Posterior vena cava (tissue), 2 donors: ENCODE results near the gene TPRG1. TPM values are rescaled to one million over a fixed set of nuclear protein-coding genes. Genes with fewer than 3 reads are reported as not detected.
"Not testable (repeated sequence)": the region's sequence is repeated elsewhere in the genome, so short reads cannot be mapped to it uniquely, and the experiment has no call there.

Experiments used
- DNase-seq: peaks from one replicate; pipeline ENCODE4 v3.0.0-alpha.2; 2020; ENCODE audit warnings: low spot score
- intact Hi-C, 2 donors: fragments of 100-400 bp; cut with DNase I; formaldehyde crosslinking; loops; one replicate each; pipeline versions ENCODE4 v1.14.1 to v1.14.2; 2022 to 2023
- total RNA-seq, 2 donors: library from RNA; stranded (reverse); fragmentation: NEBNext Ultra II Directional; extraction: Animal tissue kit (Norgen Biotek cat#: 25700); gene quantifications; one replicate each; pipeline ENCODE4 v1.2.1, GENCODE V29; 2021
- donor health status: DM: yes; HTN: yes; CAD: no.
- donor health status: DM: yes; HTN: yes; CAD: no.

The TPRG1 gene
- total RNA-seq, 2 donors from 2014 or later = 14.2 to 15.2 TPM

- intact Hi-C loops = no loop called here
- no peak for DNase-seq
These were observed 127.0 kb downstream of the TPRG1 start for GRCh38 chr3:189298469-189299375.

GRCh38 chr3:189300345-189300744 is 128.6 kb downstream of the TPRG1 start:
- no peak for DNase-seq
- intact Hi-C loops = no loop called here

- intact Hi-C loops = no loop called here
- DNase-seq = no peak
These were observed 129.7 kb downstream of the TPRG1 start for GRCh38 chr3:189301479-189301878.

GRCh38 chr3:189303584-189303983 is 131.8 kb downstream of the TPRG1 start:
- intact Hi-C loops = no loop called here
- DNase-seq = no peak

- intact Hi-C loops = no loop called here
- DNase-seq = no peak
These were observed 132.9 kb downstream of the TPRG1 start for GRCh38 chr3:189304465-189305351.

- intact Hi-C loops = no loop called here
These were observed 133.6 kb downstream of the TPRG1 start for GRCh38 chr3:189305412-189305811.

GRCh38 chr3:189307963-189308362 is 136.2 kb downstream of the TPRG1 start:
- DNase-seq = no peak
- intact Hi-C loops = no loop called here

More at GRCh38 chr3:189305412-189305811, 133.6 kb downstream of the TPRG1 start:
- no peak for DNase-seq

GRCh38 chr3:189308608-189309007 is 136.8 kb downstream of the TPRG1 start:
- DNase-seq = no peak
- intact Hi-C loops = no loop called here

- no peak for DNase-seq
- intact Hi-C loops = no loop called here
These were observed 137.7 kb downstream of the TPRG1 start for GRCh38 chr3:189309400-189309975.

- no peak for DNase-seq
- intact Hi-C loops = no loop called here
These were observed 139.8 kb downstream of the TPRG1 start for GRCh38 chr3:189311521-189311920.

GRCh38 chr3:189312866-189313265 is 141.1 kb downstream of the TPRG1 start:
- intact Hi-C loops = no loop called here
- no peak for DNase-seq

GRCh38 chr3:189316296-189317019 is 144.7 kb downstream of the TPRG1 start:
- intact Hi-C loops = no loop called here
- no peak for DNase-seq

- DNase-seq = no peak
- intact Hi-C loops = no loop called here
These were observed 146.1 kb downstream of the TPRG1 start for GRCh38 chr3:189317911-189318310.

GRCh38 chr3:189320511-189320910 is 148.7 kb downstream of the TPRG1 start:
- no peak for DNase-seq
- intact Hi-C loops = no loop called here

GRCh38 chr3:189322339-189322738 is 150.6 kb downstream of the TPRG1 start:
- DNase-seq = no peak
- intact Hi-C loops = no loop called here

GRCh38 chr3:189324538-189325138 is 152.9 kb downstream of the TPRG1 start:
- no peak for DNase-seq
- intact Hi-C loops = no loop called here

GRCh38 chr3:189325454-189325853 is 153.7 kb downstream of the TPRG1 start:
- intact Hi-C loops = no loop called here
- DNase-seq = no peak

- intact Hi-C loops, DNase-seq: not testable (repeated sequence)
These were observed 157.9 kb downstream of the TPRG1 start for GRCh38 chr3:189329630-189330029.

GRCh38 chr3:189330066-189330465 is 158.3 kb downstream of the TPRG1 start:
- intact Hi-C loops = no loop called here
- DNase-seq = no peak
